Endodermal cell (in vitro differentiated cells): ENCODE measurements around the gene OR2T35. TPM values are rescaled to one million over a fixed set of nuclear protein-coding genes. Genes with fewer than 3 reads are reported as not detected.
"Not testable (repeated sequence)": the region's sequence is repeated elsewhere in the genome, so short reads cannot be mapped to it uniquely, and the experiment has no call there.

Experiments used
- DNase-seq: peaks from one replicate; pipeline ENCODE4 v3.0.0-alpha.2; 2017
- H3K27ac ChIP-seq: 2 replicates; pipeline ENCODE4 v1.5.1; 2013; ENCODE audit warnings: mild to moderate bottlenecking, low read depth, low read length, moderate library complexity
- H3K27me3 ChIP-seq: 2 replicates; pipeline ENCODE4 v1.6.1; 2013; ENCODE audit warnings: mild to moderate bottlenecking, low read length, moderate library complexity; ENCODE audit not compliant: insufficient read depth, control insufficient read depth, poor library complexity, severe bottlenecking
- H3K36me3 ChIP-seq: 2 replicates; pipeline ENCODE4 v1.7.0; 2013; ENCODE audit warnings: mild to moderate bottlenecking, low read length, moderate library complexity; ENCODE audit not compliant: control insufficient read depth, insufficient read depth
- H3K4me1 ChIP-seq: one replicate; pipeline ENCODE4 v1.7.0; 2013; ENCODE audit warnings: low read length; ENCODE audit not compliant: control insufficient read depth, insufficient read depth
- H3K4me3 ChIP-seq: 2 replicates; pipeline ENCODE4 v1.5.1; 2013; ENCODE audit warnings: mild to moderate bottlenecking, low read length, moderate library complexity
- H3K9ac ChIP-seq: 2 replicates; pipeline ENCODE4 v1.6.1; 2013; ENCODE audit warnings: mild to moderate bottlenecking, low read length, moderate library complexity; ENCODE audit not compliant: poor library complexity, severe bottlenecking; ENCODE audit errors: extremely low read depth
- H3K9me3 ChIP-seq: 2 replicates; pipeline ENCODE4 v1.6.1; 2013; ENCODE audit warnings: mild to moderate bottlenecking, low read length, moderate library complexity; ENCODE audit not compliant: control insufficient read depth
- H3K27ac Mint-ChIP-seq: 2 replicates; pipeline ENCODE4 v1.8.0; 2020; ENCODE audit warnings: mixed read lengths
- H3K27me3 Mint-ChIP-seq: 2 replicates; pipeline ENCODE4 v1.8.0; 2021; ENCODE audit warnings: mild to moderate bottlenecking, mixed read lengths; ENCODE audit not compliant: insufficient read depth
- H3K36me3 Mint-ChIP-seq: 2 replicates; pipeline ENCODE4 v1.8.0; 2020; ENCODE audit warnings: low read depth, mixed read lengths
- H3K4me1 Mint-ChIP-seq: 2 replicates; pipeline ENCODE4 v1.8.0; 2020; ENCODE audit warnings: mixed read lengths
- H3K4me3 Mint-ChIP-seq: 2 replicates; pipeline ENCODE4 v1.8.0; 2020; ENCODE audit warnings: mild to moderate bottlenecking, moderate library complexity, mixed read lengths
- H3K9me3 Mint-ChIP-seq: 2 replicates; pipeline ENCODE4 v1.8.0; 2020; ENCODE audit warnings: mild to moderate bottlenecking, mixed read lengths
- WGBS, 2 experiments: methylation state at CpG; one replicate each; pipeline versions ENCODE4 v1.1.5 to v1.1.7; 2013; ENCODE audit warnings: missing lambda C conversion rate in 2 of 2, mixed read lengths in 1 of 2; ENCODE audit not compliant: insufficient coverage in 1 of 2, insufficient read length in 1 of 2; 5-methylcytosine and 5-hydroxymethylcytosine counted together
- total RNA-seq, 2 donors: library from RNA; stranded (reverse); fragmentation: NEBNext Ultra II Directional in 1 of 2; extraction: Animal tissue kit (Norgen Biotek cat#: 25700) in 1 of 2; gene quantifications; 2 replicates in 1 of 2; 3 replicates in 1 of 2; pipeline ENCODE4 v1.2.1, GENCODE V29; 2021

The OR2T35 gene
- total RNA-seq, 2 donors from 2014 or later: not detected

DNA sequence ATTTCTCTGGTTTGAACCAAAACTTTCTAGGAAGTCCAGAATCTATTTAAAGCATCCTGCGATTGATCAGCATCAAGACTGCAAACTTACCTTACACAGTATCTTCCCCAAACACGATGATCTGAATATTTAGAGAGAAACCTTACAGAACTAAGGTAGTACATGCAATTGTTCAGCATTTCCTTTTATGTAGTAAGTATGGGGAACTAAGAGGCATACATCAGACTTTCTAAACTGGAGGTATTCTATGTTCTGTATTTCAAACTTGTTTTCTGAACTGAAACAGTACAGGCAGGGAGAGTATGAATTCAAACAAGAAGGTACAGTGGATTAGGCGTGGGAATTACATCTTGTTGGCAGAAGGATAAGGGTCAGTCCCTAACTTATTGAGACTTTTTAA is 10.3 kb upstream of the OR2T35 start, which contains the start of gene OR2T27:
OR2T27 (minus strand) TSS at position 175 of the 400 bp plus-strand sequence. CDS start 4,644 bp downstream, outside the sequence.
- H3K27me3 ChIP-seq, H3K36me3 Mint-ChIP-seq, H3K9ac ChIP-seq, H3K27ac ChIP-seq, H3K27ac Mint-ChIP-seq, DNase-seq, H3K36me3 ChIP-seq, H3K9me3 ChIP-seq, H3K27me3 Mint-ChIP-seq, H3K4me3 ChIP-seq, H3K4me1 Mint-ChIP-seq, H3K4me1 ChIP-seq, H3K4me3 Mint-ChIP-seq: not testable (repeated sequence)
- peaks cover 42% of the 10 kb centered on the region for H3K9me3 Mint-ChIP-seq
- no CpG with 5 or more reads among the region's 3 CpGs for WGBS, 2 experiments

- H3K36me3 ChIP-seq, H3K4me3 Mint-ChIP-seq, H3K4me3 ChIP-seq, DNase-seq, H3K27me3 ChIP-seq, H3K36me3 Mint-ChIP-seq, H3K27ac ChIP-seq, H3K9me3 ChIP-seq, H3K4me1 Mint-ChIP-seq, H3K9ac ChIP-seq, H3K27ac Mint-ChIP-seq, H3K4me1 ChIP-seq, H3K27me3 Mint-ChIP-seq: not testable (repeated sequence)
- no CpG with 5 or more reads among the region's 1 CpG for WGBS, 2 experiments
- peaks cover 32% of the 10 kb centered on the region for H3K9me3 Mint-ChIP-seq
Measured at GRCh38 chr1:248648770-248649536, 3.9 kb upstream of the OR2T35 start.

GRCh38 chr1:248642971-248643651 is 2.0 kb downstream of the OR2T35 start:
- H3K4me3 ChIP-seq, H3K27me3 ChIP-seq, H3K9me3 ChIP-seq, DNase-seq, H3K27me3 Mint-ChIP-seq, H3K4me1 Mint-ChIP-seq, H3K27ac ChIP-seq, H3K36me3 Mint-ChIP-seq, H3K27ac Mint-ChIP-seq, H3K4me3 Mint-ChIP-seq, H3K9ac ChIP-seq, H3K4me1 ChIP-seq, H3K9me3 Mint-ChIP-seq, H3K36me3 ChIP-seq: not testable (repeated sequence)
- WGBS, 2 experiments: no CpG with 5 or more reads among the region's 4 CpGs

GRCh38 chr1:248641583-248641982 is 3.5 kb downstream of the OR2T35 start:
- not testable (repeated sequence) for H3K36me3 Mint-ChIP-seq, H3K27ac Mint-ChIP-seq, H3K4me1 Mint-ChIP-seq, H3K4me3 Mint-ChIP-seq, H3K9me3 ChIP-seq, H3K4me3 ChIP-seq, H3K27me3 Mint-ChIP-seq, H3K36me3 ChIP-seq, DNase-seq, H3K9ac ChIP-seq, H3K27ac ChIP-seq, H3K27me3 ChIP-seq, H3K4me1 ChIP-seq, H3K9me3 Mint-ChIP-seq
- no CpG with 5 or more reads among the region's 5 CpGs for WGBS, 2 experiments

DNA sequence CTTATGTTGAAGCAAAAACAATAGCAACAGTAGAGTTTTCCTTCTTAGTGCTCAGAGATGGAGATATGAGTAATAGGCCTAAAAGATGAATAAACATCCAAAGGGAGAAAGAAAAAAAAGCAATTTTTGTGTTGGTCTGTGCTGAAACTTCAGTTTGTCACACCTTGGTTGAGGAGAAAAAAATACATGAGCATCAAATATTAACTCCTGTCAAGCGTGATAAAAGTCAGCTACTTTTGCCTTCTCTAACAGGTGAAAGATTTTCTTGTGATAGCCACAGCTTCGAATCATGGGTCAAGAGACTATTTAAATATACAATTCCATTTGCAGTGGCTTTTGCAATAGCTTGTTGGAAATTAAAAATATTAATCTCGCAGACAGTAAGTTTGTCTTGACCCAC is 4.2 kb downstream of the OR2T35 start:
- WGBS, 2 experiments: no CpG with 5 or more reads among the region's 3 CpGs
- H3K9me3 Mint-ChIP-seq, H3K4me3 ChIP-seq, H3K9me3 ChIP-seq, H3K27ac Mint-ChIP-seq, H3K27me3 Mint-ChIP-seq, DNase-seq, H3K4me1 Mint-ChIP-seq, H3K36me3 Mint-ChIP-seq, H3K4me3 Mint-ChIP-seq, H3K27me3 ChIP-seq, H3K9ac ChIP-seq, H3K27ac ChIP-seq, H3K36me3 ChIP-seq, H3K4me1 ChIP-seq: not testable (repeated sequence)

- H3K27ac Mint-ChIP-seq, H3K4me3 Mint-ChIP-seq, H3K4me1 Mint-ChIP-seq, H3K27ac ChIP-seq, H3K36me3 Mint-ChIP-seq, H3K36me3 ChIP-seq, H3K9me3 ChIP-seq, H3K9ac ChIP-seq, DNase-seq, H3K4me3 ChIP-seq, H3K27me3 ChIP-seq, H3K27me3 Mint-ChIP-seq, H3K4me1 ChIP-seq, H3K9me3 Mint-ChIP-seq: not testable (repeated sequence)
- no CpG with 5 or more reads among the region's 5 CpGs for WGBS, 2 experiments
Measured at GRCh38 chr1:248639652-248640051, 5.4 kb downstream of the OR2T35 start.

GRCh38 chr1:248636612-248637011 is 8.5 kb downstream of the OR2T35 start:
- not testable (repeated sequence) for H3K4me3 ChIP-seq, H3K27ac ChIP-seq, H3K9me3 ChIP-seq, H3K4me3 Mint-ChIP-seq, H3K4me1 Mint-ChIP-seq, H3K27ac Mint-ChIP-seq, H3K36me3 Mint-ChIP-seq, DNase-seq, H3K27me3 ChIP-seq, H3K9ac ChIP-seq, H3K27me3 Mint-ChIP-seq, H3K4me1 ChIP-seq, H3K36me3 ChIP-seq
- peaks cover 14% of the 10 kb centered on the region for H3K9me3 Mint-ChIP-seq
- WGBS, 2 experiments: no CpG with 5 or more reads among the region's 5 CpGs
